Fibroblast of mammary gland (primary cell): ENCODE results near the gene SLC30A9.
A peak's percentile ranks its signal among the peaks of the same experiment; 100 is the strongest.

ENCODE experiments used
- DNase-seq: peaks from one replicate; pipeline ENCODE4 v3.0.0-alpha.2; 2010; ENCODE audit warnings: low read depth
- H3K4me3 ChIP-seq: 2 replicates; pipeline ENCODE4 v1.5.1; 2011; ENCODE audit warnings: low read depth, mild to moderate bottlenecking, low read length, moderate library complexity; ENCODE audit not compliant: control insufficient read depth
- TF ChIP-seq, protein P1 (sequence below): conservative IDR thresholded peaks from 2 replicates; pipeline ENCODE4 v1.5.1; 2011; ENCODE audit warnings: low read depth, low read length, inconsistent platforms; ENCODE audit not compliant: control insufficient read depth, insufficient read depth

The SLC30A9 gene

DNA sequence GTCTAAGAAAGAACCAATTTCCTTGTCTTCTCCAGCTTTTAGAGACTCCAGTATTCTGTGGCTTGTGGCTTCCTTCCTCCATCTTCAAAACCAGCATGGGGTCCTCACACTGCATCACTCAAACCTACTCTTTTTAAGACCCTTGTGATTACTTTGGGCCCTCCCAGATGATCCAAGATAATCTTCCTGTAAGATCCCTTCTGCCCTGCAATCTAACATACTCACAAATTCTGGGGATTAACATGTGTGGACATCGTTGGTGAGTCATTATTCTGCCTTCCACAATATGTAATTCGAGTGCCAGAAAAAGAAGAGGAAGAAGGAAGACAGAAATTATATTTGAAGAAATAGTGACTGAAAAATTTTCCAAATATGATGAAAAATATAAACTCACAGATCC, 114.2 kb downstream of the SLC30A9 start:
- TF ChIP-seq, protein P1, sequence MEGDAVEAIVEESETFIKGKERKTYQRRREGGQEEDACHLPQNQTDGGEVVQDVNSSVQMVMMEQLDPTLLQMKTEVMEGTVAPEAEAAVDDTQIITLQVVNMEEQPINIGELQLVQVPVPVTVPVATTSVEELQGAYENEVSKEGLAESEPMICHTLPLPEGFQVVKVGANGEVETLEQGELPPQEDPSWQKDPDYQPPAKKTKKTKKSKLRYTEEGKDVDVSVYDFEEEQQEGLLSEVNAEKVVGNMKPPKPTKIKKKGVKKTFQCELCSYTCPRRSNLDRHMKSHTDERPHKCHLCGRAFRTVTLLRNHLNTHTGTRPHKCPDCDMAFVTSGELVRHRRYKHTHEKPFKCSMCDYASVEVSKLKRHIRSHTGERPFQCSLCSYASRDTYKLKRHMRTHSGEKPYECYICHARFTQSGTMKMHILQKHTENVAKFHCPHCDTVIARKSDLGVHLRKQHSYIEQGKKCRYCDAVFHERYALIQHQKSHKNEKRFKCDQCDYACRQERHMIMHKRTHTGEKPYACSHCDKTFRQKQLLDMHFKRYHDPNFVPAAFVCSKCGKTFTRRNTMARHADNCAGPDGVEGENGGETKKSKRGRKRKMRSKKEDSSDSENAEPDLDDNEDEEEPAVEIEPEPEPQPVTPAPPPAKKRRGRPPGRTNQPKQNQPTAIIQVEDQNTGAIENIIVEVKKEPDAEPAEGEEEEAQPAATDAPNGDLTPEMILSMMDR, result no peak
- H3K4me3 ChIP-seq, result no peak overlapping the region
- DNase-seq, result peak; percentile 56

DNA sequence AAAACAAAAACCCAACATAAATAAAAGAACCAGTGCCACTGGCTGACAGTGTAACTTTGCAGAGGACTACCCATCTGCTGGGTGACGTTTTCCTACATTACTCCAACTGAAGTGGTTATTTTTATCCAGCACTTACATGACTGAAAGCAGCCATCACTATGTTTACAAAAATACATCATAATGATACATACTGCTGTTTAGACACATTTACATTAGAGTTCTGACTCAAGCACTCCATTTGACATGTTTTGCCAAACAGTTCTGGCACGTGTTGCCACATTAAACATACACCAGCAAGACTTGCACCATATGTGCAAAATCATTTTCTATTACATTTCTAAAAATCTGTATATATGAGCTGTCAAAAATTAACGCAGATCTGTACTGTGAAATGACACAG, 122.5 kb downstream of the SLC30A9 start:
- H3K4me3 ChIP-seq, result no peak overlapping the region
- DNase-seq, result no peak
- TF ChIP-seq, protein P1, result no peak

DNA sequence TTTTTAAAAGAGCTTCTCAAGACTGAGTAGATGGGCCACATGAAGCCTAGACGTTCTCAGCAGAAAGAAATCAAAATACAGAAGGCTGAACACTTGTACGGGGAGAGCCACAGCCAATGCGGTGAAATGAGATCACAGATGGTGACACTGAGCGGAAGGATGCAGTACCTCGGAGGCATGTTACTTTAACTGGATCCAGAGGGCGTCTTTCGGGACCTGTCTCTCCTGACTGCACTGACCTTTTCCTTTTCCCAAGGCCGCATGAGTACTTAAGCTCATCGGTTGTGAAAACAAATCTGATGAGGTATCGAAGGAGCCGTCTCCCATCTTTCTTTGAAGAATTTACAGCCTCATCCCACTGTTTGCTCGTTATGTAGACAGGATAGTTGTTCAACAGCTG, 129.6 kb downstream of the SLC30A9 start:
- TF ChIP-seq, protein P1, result no peak
- no peak for DNase-seq
- no peak overlapping the region for H3K4me3 ChIP-seq

DNA sequence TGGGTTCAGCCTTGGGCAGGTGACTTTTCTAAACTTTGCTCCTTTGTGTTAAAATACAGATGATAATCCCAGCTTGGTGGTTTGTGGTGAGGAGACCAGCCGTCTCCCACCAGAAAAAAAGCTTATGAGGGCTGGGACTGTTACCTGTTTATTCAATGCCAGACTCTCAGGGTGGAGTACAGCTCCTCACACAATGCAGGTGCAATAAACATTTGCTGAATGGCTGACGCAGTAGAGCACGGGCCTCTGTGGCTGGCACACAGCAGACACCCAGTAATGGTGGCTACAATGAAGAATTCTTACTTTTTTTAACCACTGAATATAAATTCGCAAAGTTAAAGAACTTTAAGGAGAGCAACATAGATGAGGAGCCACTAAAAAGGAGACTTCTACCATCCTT, 131.9 kb downstream of the SLC30A9 start:
- TF ChIP-seq, protein P1, result no peak
- DNase-seq, result no peak
- H3K4me3 ChIP-seq, result no peak overlapping the region

DNA sequence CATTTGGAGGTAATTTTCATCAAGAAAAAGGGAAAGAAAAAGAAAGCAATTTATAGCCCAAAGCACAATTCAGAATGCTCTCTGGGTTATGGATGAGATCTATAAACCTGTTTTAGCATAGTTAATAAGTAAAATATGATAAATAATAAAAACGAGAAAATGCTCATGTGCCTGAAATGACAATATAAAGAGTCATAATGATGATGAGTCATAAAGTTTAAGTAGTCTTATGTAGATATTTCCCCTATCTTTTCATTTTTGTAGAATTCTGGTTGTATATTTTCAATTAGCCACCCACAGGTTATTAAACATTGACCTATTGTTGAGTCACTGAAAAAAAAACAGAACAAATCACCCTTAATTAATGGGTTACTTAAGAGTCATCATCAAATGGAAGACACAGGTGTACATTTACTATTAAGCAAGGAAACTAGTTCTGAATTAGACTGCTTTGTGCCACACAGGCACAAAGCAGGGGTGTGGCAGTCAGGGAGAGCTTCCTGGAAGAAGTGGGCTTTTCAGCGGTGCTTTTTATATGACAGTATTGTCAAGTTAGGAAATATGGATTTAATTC, 132.8 kb downstream of the SLC30A9 start:
- DNase-seq, result no peak
- TF ChIP-seq, protein P1, result no peak
- no peak overlapping the region for H3K4me3 ChIP-seq

DNA sequence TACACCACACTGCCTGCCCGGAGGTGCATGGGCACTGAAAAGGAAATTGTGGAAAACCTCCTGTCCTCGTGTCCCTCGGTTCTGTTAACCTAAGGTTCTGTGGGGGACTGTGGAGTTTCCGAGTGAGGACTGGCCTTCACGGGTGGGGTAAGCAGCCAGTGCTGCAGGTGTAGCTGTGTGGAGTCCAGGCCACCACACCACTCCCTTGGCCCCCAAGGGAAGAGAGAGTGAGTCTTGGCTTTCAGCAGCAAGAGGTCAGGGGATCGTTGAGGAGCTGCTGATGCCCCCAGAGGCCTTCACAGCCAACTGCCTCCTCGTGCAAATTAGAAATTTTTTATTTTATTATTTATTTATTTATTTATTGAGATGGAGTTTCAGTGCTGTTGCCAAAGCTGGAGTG, 141.8 kb downstream of the SLC30A9 start:
- H3K4me3 ChIP-seq, result no peak overlapping the region
- DNase-seq, result no peak
- TF ChIP-seq, protein P1, result no peak

DNA sequence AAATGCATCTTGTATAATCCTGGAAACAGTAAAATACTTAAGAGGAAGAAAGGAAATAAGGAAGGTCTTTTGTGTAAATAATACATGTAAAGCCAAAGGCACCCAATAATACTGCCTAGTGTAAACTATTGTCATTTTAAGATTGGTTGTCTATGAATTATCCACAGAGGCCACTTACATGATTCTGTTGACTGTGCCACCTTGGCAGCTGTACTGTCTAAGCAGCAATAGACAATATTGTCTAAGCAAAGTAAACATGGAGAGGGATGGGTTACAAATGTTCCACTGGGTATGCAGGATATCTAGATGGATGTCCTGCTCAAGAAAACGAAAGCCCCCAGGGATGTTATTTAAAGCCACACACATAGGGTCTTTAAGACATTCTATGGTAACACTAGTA, 142.7 kb downstream of the SLC30A9 start:
- TF ChIP-seq, protein P1, result no peak
- H3K4me3 ChIP-seq, result no peak overlapping the region
- DNase-seq, result no peak
